Stomach smooth muscle (tissue), 2 donors: ENCODE measurements around the gene G6PC2.

ENCODE experiments used
- H3K27ac ChIP-seq: one replicate; pipeline ENCODE4 v1.7.0; 2013; ENCODE audit warnings: mild to moderate bottlenecking, low read length, inconsistent platforms
- H3K27me3 ChIP-seq, 2 donors: one replicate each; pipeline ENCODE4 v1.7.0; 2013; ENCODE audit warnings: low read length in 2 of 2; ENCODE audit not compliant: insufficient read depth in 2 of 2, control insufficient read depth in 1 of 2
- H3K36me3 ChIP-seq, 2 donors: one replicate each; pipeline ENCODE4 v1.7.0; 2013; ENCODE audit warnings: low read length in 2 of 2; ENCODE audit not compliant: control insufficient read depth in 2 of 2, insufficient read depth in 2 of 2
- H3K4me1 ChIP-seq: one replicate; pipeline ENCODE4 v1.7.0; 2013; ENCODE audit warnings: low read length; ENCODE audit not compliant: control insufficient read depth, insufficient read depth
- H3K4me3 ChIP-seq, 2 donors: one replicate each; pipeline ENCODE4 v1.7.0; 2013; ENCODE audit warnings: low read length in 2 of 2
- H3K9ac ChIP-seq, 2 donors: one replicate each; pipeline ENCODE4 v1.7.0; 2013; ENCODE audit warnings: low read length in 2 of 2, mild to moderate bottlenecking in 1 of 2
- H3K9me3 ChIP-seq, 2 donors: one replicate each; pipeline ENCODE4 v1.7.0; 2013; ENCODE audit warnings: low read length in 2 of 2; ENCODE audit not compliant: control insufficient read depth in 2 of 2
- donor health status: healthy.
- donor health status: Pancreatic carcinoma.

G6PC2 gene

GRCh38 chr2:168904358-168904757 is 3.3 kb downstream of the G6PC2 start:
- Histone ChIP-seq H3K9ac (no peak overlapping the region), H3K27ac (no peak overlapping the region), H3K36me3 (no peaks in the 10 kb centered on the region), H3K27me3 (no peaks in the 10 kb centered on the region), H3K9me3 (no peaks in the 10 kb centered on the region), H3K4me3 (no peak overlapping the region), H3K4me1 (no peaks in the 10 kb centered on the region)

GRCh38 chr2:168907940-168908662 is 7.0 kb downstream of the G6PC2 start:
- Histone ChIP-seq H3K4me3 (no peak overlapping the region), H3K36me3 (no peaks in the 10 kb centered on the region), H3K27ac (no peak overlapping the region), H3K4me1 (no peaks in the 10 kb centered on the region), H3K9me3 (no peaks in the 10 kb centered on the region), H3K9ac (no peak overlapping the region), H3K27me3 (no peaks in the 10 kb centered on the region)

GRCh38 chr2:168910330-168910729 is 9.2 kb downstream of the G6PC2 start:
- no peak overlapping the region for H3K9ac ChIP-seq
- no peak overlapping the region for H3K27ac ChIP-seq
- H3K36me3 ChIP-seq, result no peaks in the 10 kb centered on the region
- H3K9me3 ChIP-seq, result no peaks in the 10 kb centered on the region
- no peaks in the 10 kb centered on the region for H3K4me1 ChIP-seq
- no peaks in the 10 kb centered on the region for H3K27me3 ChIP-seq
- no peak overlapping the region for H3K4me3 ChIP-seq

GRCh38 chr2:168912466-168912865 is 11.4 kb downstream of the G6PC2 start:
- Histone ChIP-seq H3K27me3 (no peaks in the 10 kb centered on the region), H3K4me1 (no peaks in the 10 kb centered on the region), H3K9me3 (no peaks in the 10 kb centered on the region), H3K9ac (no peak overlapping the region), H3K36me3 (no peaks in the 10 kb centered on the region), H3K4me3 (peak overlapping the region in 1 of 2 donors; percentile 68), H3K27ac (no peak overlapping the region)

GRCh38 chr2:168912901-168913369 is 11.8 kb downstream of the G6PC2 start:
- Histone ChIP-seq H3K9ac (peak overlapping the region in 1 of 2 donors; percentile 55), H3K9me3 (no peaks in the 10 kb centered on the region), H3K27ac (no peak overlapping the region), H3K36me3 (no peaks in the 10 kb centered on the region), H3K4me1 (no peaks in the 10 kb centered on the region), H3K4me3 (peak overlapping the region; percentile 58 to 68), H3K27me3 (no peaks in the 10 kb centered on the region)

- Histone ChIP-seq H3K4me3 (no peak overlapping the region), H3K9ac (no peak overlapping the region), H3K9me3 (no peaks in the 10 kb centered on the region), H3K36me3 (no peaks in the 10 kb centered on the region), H3K4me1 (no peaks in the 10 kb centered on the region), H3K27me3 (no peaks in the 10 kb centered on the region), H3K27ac (no peak overlapping the region)
Observed at GRCh38 chr2:168913495-168913894, 12.4 kb downstream of the G6PC2 start.

GRCh38 chr2:168915441-168916330 is 14.6 kb downstream of the G6PC2 start:
- Histone ChIP-seq H3K36me3 (no peaks in the 10 kb centered on the region), H3K9me3 (no peaks in the 10 kb centered on the region), H3K27me3 (no peaks in the 10 kb centered on the region), H3K4me3 (no peak overlapping the region), H3K27ac (no peak overlapping the region), H3K4me1 (no peaks in the 10 kb centered on the region), H3K9ac (no peak overlapping the region)

- no peaks in the 10 kb centered on the region for H3K36me3 ChIP-seq
- no peak overlapping the region for H3K9ac ChIP-seq
- no peaks in the 10 kb centered on the region for H3K9me3 ChIP-seq
- no peak overlapping the region for H3K4me3 ChIP-seq
- no peak overlapping the region for H3K27ac ChIP-seq
- no peaks in the 10 kb centered on the region for H3K27me3 ChIP-seq
- no peaks in the 10 kb centered on the region for H3K4me1 ChIP-seq
Observed at GRCh38 chr2:168916331-168916675, 15.2 kb downstream of the G6PC2 start.

- Histone ChIP-seq H3K27ac (no peak overlapping the region), H3K4me1 (no peaks in the 10 kb centered on the region), H3K4me3 (no peak overlapping the region), H3K9ac (no peak overlapping the region), H3K27me3 (no peaks in the 10 kb centered on the region), H3K9me3 (no peaks in the 10 kb centered on the region), H3K36me3 (no peaks in the 10 kb centered on the region)
Observed at GRCh38 chr2:168920504-168921157, 19.5 kb downstream of the G6PC2 start.

GRCh38 chr2:168926621-168927386 is 25.7 kb downstream of the G6PC2 start:
- Histone ChIP-seq H3K9me3 (no peaks in the 10 kb centered on the region), H3K27me3 (no peaks in the 10 kb centered on the region), H3K4me1 (no peaks in the 10 kb centered on the region), H3K4me3 (no peak overlapping the region), H3K27ac (no peak overlapping the region), H3K36me3 (no peaks in the 10 kb centered on the region), H3K9ac (no peak overlapping the region)
